GM23338 (cell line): ENCODE results near the gene G6PC2. TPM values are rescaled to one million over a fixed set of nuclear protein-coding genes. Genes with fewer than 3 reads are reported as not detected.

Experiments
- ATAC-seq: fragments of 200-7000 bp; cut with Tn5 transposase; 3 replicates; pipeline ENCODE4 v1.9.1; 2020
- DNase-seq: peaks from one replicate; pipeline ENCODE4 v3.0.0-alpha.2; 2015; ENCODE audit warnings: low spot score
- H2AFZ ChIP-seq: fragments of 200-600 bp; sonication (generic); 2 replicates; pipeline ENCODE4 v1.8.0; 2016; ENCODE audit warnings: antibody characterized with exemption, mild to moderate bottlenecking, moderate library complexity
- H3F3A ChIP-seq: fragments of 200-600 bp; sonication (generic); replicated peaks from 2 replicates; pipeline ENCODE4 v1.8.0; 2017; ENCODE audit warnings: antibody characterized with exemption, mixed run types, low read depth
- H3K27ac ChIP-seq: fragments of 200-600 bp; sonication (generic); 2 replicates; pipeline ENCODE4 v1.6.1; 2016; ENCODE audit warnings: low read depth
- H3K27me3 ChIP-seq: fragments of 200-600 bp; sonication (generic); 2 replicates; pipeline ENCODE4 v1.8.0; 2016; ENCODE audit warnings: mild to moderate bottlenecking, mixed run types, moderate library complexity; ENCODE audit not compliant: insufficient read depth
- H3K36me3 ChIP-seq: fragments of 200-600 bp; sonication (generic); 2 replicates; pipeline ENCODE4 v1.8.0; 2016; ENCODE audit warnings: mild to moderate bottlenecking; ENCODE audit not compliant: insufficient read depth
- H3K4me1 ChIP-seq: fragments of 200-600 bp; sonication (generic); 2 replicates; pipeline ENCODE4 v1.8.0; 2016; ENCODE audit warnings: mild to moderate bottlenecking, moderate library complexity; ENCODE audit not compliant: insufficient read depth
- H3K4me2 ChIP-seq: fragments of 200-600 bp; sonication (generic); 2 replicates; pipeline ENCODE4 v1.7.1; 2017; ENCODE audit warnings: mixed run types
- H3K4me3 ChIP-seq: fragments of 200-600 bp; sonication (generic); 2 replicates; pipeline ENCODE4 v1.6.1; 2016; ENCODE audit warnings: mixed run types
- H3K79me2 ChIP-seq: fragments of 200-600 bp; sonication (generic); replicated peaks from 2 replicates; pipeline ENCODE4 v1.8.0; 2017; ENCODE audit warnings: mild to moderate bottlenecking; ENCODE audit not compliant: insufficient read depth
- H3K9me2 ChIP-seq: fragments of 200-600 bp; sonication (generic); 2 replicates; pipeline ENCODE4 v1.8.0; 2017; ENCODE audit not compliant: insufficient read depth
- H4K20me1 ChIP-seq: fragments of 200-600 bp; sonication (generic); replicated peaks from 2 replicates; pipeline ENCODE4 v1.8.0; 2017; ENCODE audit warnings: mild to moderate bottlenecking; ENCODE audit not compliant: insufficient read depth
- H3K27ac Mint-ChIP-seq: 2 replicates; pipeline ENCODE4 v1.8.0; 2020; ENCODE audit warnings: inconsistent platforms, mild to moderate bottlenecking, moderate library complexity, mixed read lengths
- H3K27me3 Mint-ChIP-seq: 3 replicates; pipeline ENCODE4 v1.8.0; 2022; ENCODE audit warnings: low read depth, mild to moderate bottlenecking, moderate library complexity, mixed read lengths, inconsistent platforms; ENCODE audit not compliant: insufficient read depth, poor library complexity
- H3K36me3 Mint-ChIP-seq: 3 replicates; pipeline ENCODE4 v1.8.0; 2021; ENCODE audit warnings: low read depth, mild to moderate bottlenecking, inconsistent platforms, moderate library complexity, mixed read lengths
- H3K4me1 Mint-ChIP-seq: 3 replicates; pipeline ENCODE4 v1.8.0; 2020; ENCODE audit warnings: mild to moderate bottlenecking, inconsistent platforms, mixed read lengths
- H3K4me3 Mint-ChIP-seq: 3 replicates; pipeline ENCODE4 v1.8.0; 2021; ENCODE audit warnings: moderate library complexity, mild to moderate bottlenecking, inconsistent platforms, mixed read lengths
- H3K9me3 Mint-ChIP-seq: 3 replicates; pipeline ENCODE4 v1.8.0; 2020; ENCODE audit warnings: moderate library complexity, mild to moderate bottlenecking, inconsistent platforms, mixed read lengths
- EZH2 ChIP-seq: fragments of 200-600 bp; sonication (generic); IDR thresholded peaks from one replicate; pipeline ENCODE4 v1.8.0; 2017; ENCODE audit warnings: antibody characterized with exemption, mild to moderate bottlenecking, low read depth; ENCODE audit not compliant: unreplicated experiment
- EZH2phosphoT487 ChIP-seq: fragments of 200-600 bp; sonication (generic); IDR thresholded peaks from one replicate; pipeline ENCODE4 v1.8.1; 2018; ENCODE audit warnings: antibody characterized with exemption; ENCODE audit not compliant: unreplicated experiment
- POLR2AphosphoS5 ChIP-seq: IDR thresholded peaks from 2 replicates; pipeline ENCODE4 v1.6.1; 2016; ENCODE audit warnings: antibody characterized with exemption, low read depth
- STAT1 ChIP-seq: IDR thresholded peaks from one replicate; pipeline ENCODE4 v1.6.1; 2016; ENCODE audit warnings: antibody characterized with exemption; ENCODE audit not compliant: unreplicated experiment
- ZNF114 ChIP-seq: fragments of 250-450 bp; sonication (Bioruptor Pico); IDR thresholded peaks from 2 replicates; pipeline ENCODE4 v1.5.0; 2020; ENCODE audit warnings: mild to moderate bottlenecking, moderate library complexity
- polyA plus RNA-seq: library from polyadenylated mRNA; unstranded; fragments of >200 nt; fragmentation: Nextera tagmentation; extraction: Ambion mirVana; gene quantifications from 2 replicates; pipeline ENCODE4 v1.2.1, GENCODE V29; 2016
- total RNA-seq: library from RNA; depleted of rRNA; stranded (reverse); fragments of >200 nt; shearing (Covaris generic); gene quantifications from 2 replicates; pipeline ENCODE4 v1.2.3, GENCODE V29; 2014
- TF ChIP-seq, protein P1 (sequence below): fragments of 250-450 bp; sonication (Bioruptor Pico); IDR thresholded peaks from 2 replicates; pipeline ENCODE4 v1.5.0; 2020; ENCODE audit warnings: mild to moderate bottlenecking, moderate library complexity
- TF ChIP-seq, protein P2 (sequence below): IDR thresholded peaks from 2 replicates; pipeline ENCODE4 v1.6.1; 2016; ENCODE audit warnings: antibody characterized with exemption

The G6PC2 gene
- total and polyA plus RNA-seq, 2 experiments from 2014 or later: not detected

DNA sequence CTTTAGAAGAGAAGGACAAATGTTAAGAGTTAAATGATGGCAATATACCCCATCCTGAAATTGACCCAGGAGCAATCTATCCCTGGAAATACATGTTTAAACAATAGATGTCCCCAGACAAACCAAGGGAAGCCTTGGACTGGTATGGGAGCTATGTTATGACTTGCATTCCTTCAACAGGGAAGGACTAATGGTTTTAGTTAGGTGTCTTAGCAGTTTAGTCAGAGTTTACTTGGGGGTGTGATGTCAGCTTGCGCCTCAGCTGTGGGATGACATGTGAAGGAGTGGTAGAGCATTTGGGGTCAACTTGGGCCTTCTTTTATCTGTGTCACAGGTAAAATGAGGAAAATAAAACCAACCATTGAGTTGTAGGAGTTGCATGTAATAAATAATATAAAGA lies 47.6 kb upstream of the G6PC2 start (continued):
- TF ChIP-seq, protein P1, sequence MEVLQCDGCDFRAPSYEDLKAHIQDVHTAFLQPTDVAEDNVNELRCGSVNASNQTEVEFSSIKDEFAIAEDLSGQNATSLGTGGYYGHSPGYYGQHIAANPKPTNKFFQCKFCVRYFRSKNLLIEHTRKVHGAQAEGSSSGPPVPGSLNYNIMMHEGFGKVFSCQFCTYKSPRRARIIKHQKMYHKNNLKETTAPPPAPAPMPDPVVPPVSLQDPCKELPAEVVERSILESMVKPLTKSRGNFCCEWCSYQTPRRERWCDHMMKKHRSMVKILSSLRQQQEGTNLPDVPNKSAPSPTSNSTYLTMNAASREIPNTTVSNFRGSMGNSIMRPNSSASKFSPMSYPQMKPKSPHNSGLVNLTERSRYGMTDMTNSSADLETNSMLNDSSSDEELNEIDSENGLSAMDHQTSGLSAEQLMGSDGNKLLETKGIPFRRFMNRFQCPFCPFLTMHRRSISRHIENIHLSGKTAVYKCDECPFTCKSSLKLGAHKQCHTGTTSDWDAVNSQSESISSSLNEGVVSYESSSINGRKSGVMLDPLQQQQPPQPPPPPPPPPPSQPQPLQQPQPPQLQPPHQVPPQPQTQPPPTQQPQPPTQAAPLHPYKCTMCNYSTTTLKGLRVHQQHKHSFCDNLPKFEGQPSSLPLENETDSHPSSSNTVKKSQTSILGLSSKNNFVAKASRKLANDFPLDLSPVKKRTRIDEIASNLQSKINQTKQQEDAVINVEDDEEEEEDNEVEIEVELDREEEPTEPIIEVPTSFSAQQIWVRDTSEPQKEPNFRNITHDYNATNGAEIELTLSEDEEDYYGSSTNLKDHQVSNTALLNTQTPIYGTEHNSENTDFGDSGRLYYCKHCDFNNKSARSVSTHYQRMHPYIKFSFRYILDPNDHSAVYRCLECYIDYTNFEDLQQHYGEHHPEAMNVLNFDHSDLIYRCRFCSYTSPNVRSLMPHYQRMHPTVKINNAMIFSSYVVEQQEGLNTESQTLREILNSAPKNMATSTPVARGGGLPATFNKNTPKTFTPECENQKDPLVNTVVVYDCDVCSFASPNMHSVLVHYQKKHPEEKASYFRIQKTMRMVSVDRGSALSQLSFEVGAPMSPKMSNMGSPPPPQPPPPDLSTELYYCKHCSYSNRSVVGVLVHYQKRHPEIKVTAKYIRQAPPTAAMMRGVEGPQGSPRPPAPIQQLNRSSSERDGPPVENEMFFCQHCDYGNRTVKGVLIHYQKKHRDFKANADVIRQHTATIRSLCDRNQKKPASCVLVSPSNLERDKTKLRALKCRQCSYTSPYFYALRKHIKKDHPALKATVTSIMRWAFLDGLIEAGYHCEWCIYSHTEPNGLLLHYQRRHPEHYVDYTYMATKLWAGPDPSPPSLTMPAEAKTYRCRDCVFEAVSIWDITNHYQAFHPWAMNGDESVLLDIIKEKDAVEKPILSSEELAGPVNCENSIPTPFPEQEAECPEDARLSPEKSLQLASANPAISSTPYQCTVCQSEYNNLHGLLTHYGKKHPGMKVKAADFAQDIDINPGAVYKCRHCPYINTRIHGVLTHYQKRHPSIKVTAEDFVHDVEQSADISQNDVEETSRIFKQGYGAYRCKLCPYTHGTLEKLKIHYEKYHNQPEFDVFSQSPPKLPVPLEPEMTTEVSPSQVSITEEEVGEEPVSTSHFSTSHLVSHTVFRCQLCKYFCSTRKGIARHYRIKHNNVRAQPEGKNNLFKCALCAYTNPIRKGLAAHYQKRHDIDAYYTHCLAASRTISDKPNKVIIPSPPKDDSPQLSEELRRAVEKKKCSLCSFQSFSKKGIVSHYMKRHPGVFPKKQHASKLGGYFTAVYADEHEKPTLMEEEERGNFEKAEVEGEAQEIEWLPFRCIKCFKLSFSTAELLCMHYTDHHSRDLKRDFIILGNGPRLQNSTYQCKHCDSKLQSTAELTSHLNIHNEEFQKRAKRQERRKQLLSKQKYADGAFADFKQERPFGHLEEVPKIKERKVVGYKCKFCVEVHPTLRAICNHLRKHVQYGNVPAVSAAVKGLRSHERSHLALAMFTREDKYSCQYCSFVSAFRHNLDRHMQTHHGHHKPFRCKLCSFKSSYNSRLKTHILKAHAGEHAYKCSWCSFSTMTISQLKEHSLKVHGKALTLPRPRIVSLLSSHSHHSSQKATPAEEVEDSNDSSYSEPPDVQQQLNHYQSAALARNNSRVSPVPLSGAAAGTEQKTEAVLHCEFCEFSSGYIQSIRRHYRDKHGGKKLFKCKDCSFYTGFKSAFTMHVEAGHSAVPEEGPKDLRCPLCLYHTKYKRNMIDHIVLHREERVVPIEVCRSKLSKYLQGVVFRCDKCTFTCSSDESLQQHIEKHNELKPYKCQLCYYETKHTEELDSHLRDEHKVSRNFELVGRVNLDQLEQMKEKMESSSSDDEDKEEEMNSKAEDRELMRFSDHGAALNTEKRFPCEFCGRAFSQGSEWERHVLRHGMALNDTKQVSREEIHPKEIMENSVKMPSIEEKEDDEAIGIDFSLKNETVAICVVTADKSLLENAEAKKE (CRISPR knock-in tag): no peak
- TF ChIP-seq, protein P2, sequence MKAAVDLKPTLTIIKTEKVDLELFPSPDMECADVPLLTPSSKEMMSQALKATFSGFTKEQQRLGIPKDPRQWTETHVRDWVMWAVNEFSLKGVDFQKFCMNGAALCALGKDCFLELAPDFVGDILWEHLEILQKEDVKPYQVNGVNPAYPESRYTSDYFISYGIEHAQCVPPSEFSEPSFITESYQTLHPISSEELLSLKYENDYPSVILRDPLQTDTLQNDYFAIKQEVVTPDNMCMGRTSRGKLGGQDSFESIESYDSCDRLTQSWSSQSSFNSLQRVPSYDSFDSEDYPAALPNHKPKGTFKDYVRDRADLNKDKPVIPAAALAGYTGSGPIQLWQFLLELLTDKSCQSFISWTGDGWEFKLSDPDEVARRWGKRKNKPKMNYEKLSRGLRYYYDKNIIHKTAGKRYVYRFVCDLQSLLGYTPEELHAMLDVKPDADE: no peak
- no peak for TF ChIP-seq POLR2AphosphoS5

DNA sequence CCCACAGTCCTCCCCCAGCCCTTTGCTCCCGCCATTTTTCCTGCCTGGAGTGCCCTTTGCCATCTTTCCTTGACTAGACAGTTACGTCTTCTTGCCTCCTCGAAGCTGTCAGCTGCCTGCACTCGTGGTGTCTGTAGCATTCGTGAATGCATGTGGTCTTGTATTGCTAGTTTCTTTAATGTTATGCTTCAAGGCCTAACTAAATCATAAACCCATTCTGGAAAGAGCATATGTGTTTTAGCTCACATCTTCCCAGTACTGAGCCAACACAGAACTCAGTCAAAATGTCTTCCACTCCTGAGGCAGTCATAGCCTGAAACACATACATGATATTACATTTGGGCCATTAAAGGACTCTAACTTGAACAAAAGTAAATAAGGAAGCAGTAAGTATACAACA lies 46.4 kb upstream of the G6PC2 start:
- H3F3A ChIP-seq: no peaks in the 10 kb centered on the region
- H3K4me1 ChIP-seq: peaks cover 8% of the 10 kb centered on the region
- H3K9me3 Mint-ChIP-seq: no peaks in the 10 kb centered on the region
- no peaks in the 10 kb centered on the region for H3K27me3 ChIP-seq
- H3K9me2 ChIP-seq: no peaks in the 10 kb centered on the region
- H3K27ac ChIP-seq: no peak overlapping the region
- H4K20me1 ChIP-seq: no peaks in the 10 kb centered on the region
- H3K4me3 Mint-ChIP-seq: no peak overlapping the region
- H3K27me3 Mint-ChIP-seq: peaks cover 2% of the 10 kb centered on the region
- no peak overlapping the region for H2AFZ ChIP-seq
- H3K4me1 Mint-ChIP-seq: peaks cover 10% of the 10 kb centered on the region
- H3K27ac Mint-ChIP-seq: no peak overlapping the region
- H3K4me2 ChIP-seq: no peak overlapping the region
- no peak for TF ChIP-seq ZNF114 (CRISPR knock-in tag)
- no peak for TF ChIP-seq POLR2AphosphoS5
- TF ChIP-seq EZH2phosphoT487: no peak
- TF ChIP-seq STAT1: no peak
- no peak for TF ChIP-seq EZH2
- DNase-seq (no peak), ATAC-seq (no peak)
- H3K4me3 ChIP-seq: no peak overlapping the region
- H3K36me3 Mint-ChIP-seq: peaks cover 8% of the 10 kb centered on the region; the same call in 2 of the 3 replicates
- H3K36me3 ChIP-seq: no peaks in the 10 kb centered on the region
- H3K79me2 ChIP-seq: no peaks in the 10 kb centered on the region
